Right lobe of liver (tissue), 6 donors: ENCODE results near the gene DDR2. TPM values are rescaled to one million over a fixed set of nuclear protein-coding genes. Genes with fewer than 3 reads are reported as not detected.

Source experiments
- ATAC-seq, 4 donors: fragments of 200-7000 bp; cut with Tn5 transposase; one replicate each; pipeline ENCODE4 v1.9.1; 2020; ENCODE audit warnings: mild to moderate bottlenecking in 4 of 4, moderate library complexity in 4 of 4
- DNase-seq, 3 donors: peaks; one replicate each; pipeline ENCODE4 v3.0.0-alpha.2; 2020
- H3K27ac ChIP-seq, 3 donors: fragments of 200-600 bp; one replicate each; pipeline ENCODE4 v1.8.0; 2022
- H3K27me3 ChIP-seq, 2 donors: fragments of 200-600 bp; one replicate each; pipeline ENCODE4 v1.8.0; 2022
- H3K36me3 ChIP-seq, 4 donors: fragments of 200-600 bp; sonication (generic) in 1 of 4; one replicate each; pipeline versions ENCODE4 v1.5.1 to v1.8.0; 2017 to 2022; ENCODE audit warnings: control low read depth in 1 of 4
- H3K4me1 ChIP-seq, 4 donors: fragments of 200-600 bp; sonication (generic) in 1 of 4; one replicate each; pipeline versions ENCODE4 v1.5.1 to v1.8.0; 2017 to 2022; ENCODE audit warnings: control low read depth in 1 of 4
- H3K4me3 ChIP-seq, 3 donors: fragments of 200-600 bp; one replicate each; pipeline ENCODE4 v1.8.0; 2022
- H3K9me3 ChIP-seq, 4 donors: fragments of 200-600 bp; sonication (generic) in 1 of 4; one replicate each; pipeline versions ENCODE4 v1.5.1 to v1.8.0; 2017 to 2022; ENCODE audit warnings: control low read depth in 1 of 4
- CTCF ChIP-seq, 4 donors: fragments of 200-600 bp in 3 of 4; fragments of 450-650 bp in 1 of 4; IDR thresholded peaks; one replicate each; pipeline versions ENCODE4 v1.5.1 to v1.8.0; 2016 to 2022; ENCODE audit warnings: antibody characterized with exemption in 4 of 4, mild to moderate bottlenecking in 2 of 4
- POLR2A ChIP-seq: fragments of 450-650 bp; IDR thresholded peaks from one replicate; pipeline ENCODE4 v1.6.1; 2017; ENCODE audit warnings: antibody characterized with exemption, mild to moderate bottlenecking
- WGBS: methylation state at CpG from one replicate; pipeline ENCODE4 v1.1.6; 2018; ENCODE audit warnings: low coverage, low lambda C conversion rate; ENCODE audit not compliant: insufficient coverage; ENCODE audit errors: missing lambda C conversion rate; 5-methylcytosine and 5-hydroxymethylcytosine counted together
- intact Hi-C, 2 donors: fragments of 100-400 bp; cut with DNase I; formaldehyde crosslinking; loops; one replicate each; pipeline versions ENCODE4 v1.11.2 to v1.14.1; 2022
- total RNA-seq, 6 experiments: library from RNA; depleted of rRNA in 2 of 6; stranded (reverse); fragments of >200 nt in 2 of 6; fragmentation: NEBNext Ultra II Directional in 3 of 6; extraction: Animal tissue kit (Norgen Biotek cat#: 25700) in 3 of 6; gene quantifications; one replicate each; pipeline versions ENCODE4 v1.1.0 to v1.2.4, GENCODE V29; 2016 to 2023
- donor health status: DM: no; HTN: yes; CAD: no.
- donor health status: DM: no; HTN: no; CAD: no.
- donor health status: DM: no; HTN: no; CAD: no.
- donor health status: DM: no; HTN: yes; CAD: no.
- donor health status: DM: no; HTN: yes; CAD: no.

Gene DDR2
- total RNA-seq, 6 experiments from 2014 or later = 2.7 to 4.7 (median 3.1) TPM

- no peaks in the 10 kb centered on the region for H3K27me3 ChIP-seq
- H3K36me3 ChIP-seq = no peaks in the 10 kb centered on the region
- peaks cover 0 to 6% (median 0%) of the 10 kb centered on the region in 4 donors for H3K4me1 ChIP-seq
- TF ChIP-seq CTCF (IDR thresholded peaks at IDR 0.05) (no peak), POLR2A (no peak)
- no peak overlapping the region for H3K4me3 ChIP-seq
- no peak overlapping the region for H3K27ac ChIP-seq
- WGBS = 56% methylated on average over 2 of the region's 2 CpGs
- intact Hi-C loops = no loop called here
- no peak for ATAC-seq
- DNase-seq = no peak
- no peaks in the 10 kb centered on the region for H3K9me3 ChIP-seq
These were observed 80.2 kb downstream of the DDR2 start for GRCh38 chr1:162712317-162713029.

DNA sequence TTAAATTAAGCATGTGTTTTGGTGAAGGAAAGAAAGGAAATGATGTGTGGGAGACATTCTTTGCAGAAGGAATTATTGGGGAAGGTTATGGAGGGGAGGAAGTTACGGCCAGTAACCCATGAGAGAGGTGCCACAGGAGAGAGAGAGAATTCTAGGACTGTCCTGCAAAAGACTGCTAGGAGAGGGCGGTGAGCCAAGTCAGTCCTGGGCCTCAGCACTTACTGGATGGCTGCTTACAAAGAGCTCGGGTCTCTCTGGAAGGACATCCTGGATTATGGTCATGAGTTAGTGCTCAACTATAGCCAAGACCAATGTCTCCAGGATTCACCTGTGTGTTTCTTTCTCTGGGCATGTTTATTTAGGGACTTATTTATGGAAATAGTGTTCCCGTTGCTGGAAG is 83.9 kb downstream of the DDR2 start:
- WGBS = 65% methylated on average over 2 of the region's 4 CpGs
- H3K9me3 ChIP-seq = no peaks in the 10 kb centered on the region
- peak; percentile 37 to 67 (median 56) for ATAC-seq
- DNase-seq = peak; percentile 34 to 59 (median 56)
- no peak overlapping the region for H3K4me3 ChIP-seq
- intact Hi-C loops = no loop called here
- no peaks in the 10 kb centered on the region for H3K36me3 ChIP-seq
- H3K4me1 ChIP-seq = peaks cover 0 to 12% (median 0%) of the 10 kb centered on the region in 4 donors
- TF ChIP-seq CTCF (IDR thresholded peaks at IDR 0.05) (no peak), POLR2A (no peak)
- H3K27ac ChIP-seq = no peak overlapping the region
- H3K27me3 ChIP-seq = no peaks in the 10 kb centered on the region

GRCh38 chr1:162716552-162716951 is 84.3 kb downstream of the DDR2 start:
- Histone ChIP-seq H3K36me3 (no peaks in the 10 kb centered on the region), H3K4me1 (peaks cover 0 to 12% (median 0%) of the 10 kb centered on the region in 4 donors), H3K9me3 (no peaks in the 10 kb centered on the region), H3K4me3 (no peak overlapping the region), H3K27ac (no peak overlapping the region), H3K27me3 (no peaks in the 10 kb centered on the region)
- no peak for DNase-seq
- TF ChIP-seq POLR2A = no peak
- TF ChIP-seq CTCF (IDR thresholded peaks at IDR 0.05) = no peak
- ATAC-seq = no peak
- intact Hi-C loops = no loop called here
- 73% methylated on average over 1 of the region's 1 CpG for WGBS

GRCh38 chr1:162717548-162718184 is 85.4 kb downstream of the DDR2 start:
- no peak overlapping the region for H3K4me3 ChIP-seq
- ATAC-seq (no peak), DNase-seq (no peak)
- no peaks in the 10 kb centered on the region for H3K9me3 ChIP-seq
- no peak overlapping the region for H3K27ac ChIP-seq
- no peaks in the 10 kb centered on the region for H3K36me3 ChIP-seq
- no peaks in the 10 kb centered on the region for H3K27me3 ChIP-seq
- peaks cover 0 to 12% (median 0%) of the 10 kb centered on the region in 4 donors for H3K4me1 ChIP-seq
- TF ChIP-seq POLR2A (no peak), CTCF (IDR thresholded peaks at IDR 0.05) (no peak)
- intact Hi-C loops = no loop called here
- WGBS = 88% methylated on average over 1 of the region's 1 CpG
